Glutamatergic neuron (in vitro differentiated cells): ENCODE results near the gene ETF1. TPM values are rescaled to one million over a fixed set of nuclear protein-coding genes. Genes with fewer than 3 reads are reported as not detected.

Experiments used
- DNase-seq: peaks from one replicate; pipeline ENCODE4 v3.0.0; 2022
- H3K27ac Mint-ChIP-seq: one replicate; pipeline ENCODE4 v1.8.0; 2020; ENCODE audit warnings: mild to moderate bottlenecking, mixed read lengths, inconsistent platforms; ENCODE audit not compliant: unreplicated experiment
- H3K27me3 Mint-ChIP-seq: one replicate; pipeline ENCODE4 v1.8.0; 2020; ENCODE audit warnings: mild to moderate bottlenecking, moderate library complexity, mixed read lengths, inconsistent platforms; ENCODE audit not compliant: unreplicated experiment
- H3K36me3 Mint-ChIP-seq: one replicate; pipeline ENCODE4 v1.8.0; 2020; ENCODE audit warnings: mild to moderate bottlenecking, mixed read lengths, inconsistent platforms; ENCODE audit not compliant: unreplicated experiment
- H3K4me1 Mint-ChIP-seq: one replicate; pipeline ENCODE4 v1.8.0; 2020; ENCODE audit warnings: mild to moderate bottlenecking, low read depth, mixed read lengths, inconsistent platforms; ENCODE audit not compliant: unreplicated experiment
- H3K4me3 Mint-ChIP-seq: one replicate; pipeline ENCODE4 v1.8.0; 2020; ENCODE audit warnings: mild to moderate bottlenecking, mixed read lengths, inconsistent platforms; ENCODE audit not compliant: unreplicated experiment
- H3K9me3 Mint-ChIP-seq: one replicate; pipeline ENCODE4 v1.8.0; 2020; ENCODE audit warnings: mild to moderate bottlenecking, moderate library complexity, mixed read lengths, inconsistent platforms; ENCODE audit not compliant: unreplicated experiment
- total RNA-seq: library from RNA; stranded (reverse); fragmentation: NEBNext Ultra II Directional; extraction: Animal tissue kit (Norgen Biotek cat#: 25700); gene quantifications from one replicate; pipeline ENCODE4 v1.2.1, GENCODE V29; 2021; ENCODE audit not compliant: unreplicated experiment
- TF ChIP-seq, protein P1 (sequence below): fragments of 200-600 bp; sonication (generic); IDR thresholded peaks from one replicate; pipeline ENCODE4 v1.5.0; 2021; ENCODE audit not compliant: partially characterized antibody, unreplicated experiment

ETF1 gene
- total RNA-seq, 1 donor from 2014 or later = 70.4 TPM

DNA sequence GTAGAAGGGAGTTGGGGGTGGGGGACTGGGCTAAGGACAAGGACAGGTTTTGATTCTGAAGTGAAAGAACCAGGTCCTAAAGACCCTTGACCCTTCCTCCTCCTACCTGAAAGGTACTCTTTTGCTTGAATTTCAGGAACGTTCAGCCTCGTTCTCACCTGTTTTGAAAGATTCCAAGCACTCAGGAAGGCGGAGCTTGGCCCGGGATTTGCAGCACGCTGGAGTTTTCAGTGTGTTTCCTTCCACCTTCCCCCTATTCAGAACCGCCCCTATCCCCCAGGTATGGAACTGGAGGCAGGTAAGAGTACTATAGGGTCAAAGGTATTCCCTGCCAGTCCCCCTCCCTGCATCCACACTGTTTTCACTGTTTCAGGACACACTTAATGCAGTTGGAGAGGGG is 70.7 kb downstream of the ETF1 start:
- peaks cover 4% of the 10 kb centered on the region for H3K9me3 Mint-ChIP-seq
- H3K27ac Mint-ChIP-seq = no peak overlapping the region
- TF ChIP-seq, protein P1, sequence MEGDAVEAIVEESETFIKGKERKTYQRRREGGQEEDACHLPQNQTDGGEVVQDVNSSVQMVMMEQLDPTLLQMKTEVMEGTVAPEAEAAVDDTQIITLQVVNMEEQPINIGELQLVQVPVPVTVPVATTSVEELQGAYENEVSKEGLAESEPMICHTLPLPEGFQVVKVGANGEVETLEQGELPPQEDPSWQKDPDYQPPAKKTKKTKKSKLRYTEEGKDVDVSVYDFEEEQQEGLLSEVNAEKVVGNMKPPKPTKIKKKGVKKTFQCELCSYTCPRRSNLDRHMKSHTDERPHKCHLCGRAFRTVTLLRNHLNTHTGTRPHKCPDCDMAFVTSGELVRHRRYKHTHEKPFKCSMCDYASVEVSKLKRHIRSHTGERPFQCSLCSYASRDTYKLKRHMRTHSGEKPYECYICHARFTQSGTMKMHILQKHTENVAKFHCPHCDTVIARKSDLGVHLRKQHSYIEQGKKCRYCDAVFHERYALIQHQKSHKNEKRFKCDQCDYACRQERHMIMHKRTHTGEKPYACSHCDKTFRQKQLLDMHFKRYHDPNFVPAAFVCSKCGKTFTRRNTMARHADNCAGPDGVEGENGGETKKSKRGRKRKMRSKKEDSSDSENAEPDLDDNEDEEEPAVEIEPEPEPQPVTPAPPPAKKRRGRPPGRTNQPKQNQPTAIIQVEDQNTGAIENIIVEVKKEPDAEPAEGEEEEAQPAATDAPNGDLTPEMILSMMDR = no peak
- H3K36me3 Mint-ChIP-seq = peaks cover 11% of the 10 kb centered on the region
- DNase-seq = no peak
- peaks cover 7% of the 10 kb centered on the region for H3K27me3 Mint-ChIP-seq
- no peak overlapping the region for H3K4me3 Mint-ChIP-seq
- H3K4me1 Mint-ChIP-seq = no peaks in the 10 kb centered on the region

DNA sequence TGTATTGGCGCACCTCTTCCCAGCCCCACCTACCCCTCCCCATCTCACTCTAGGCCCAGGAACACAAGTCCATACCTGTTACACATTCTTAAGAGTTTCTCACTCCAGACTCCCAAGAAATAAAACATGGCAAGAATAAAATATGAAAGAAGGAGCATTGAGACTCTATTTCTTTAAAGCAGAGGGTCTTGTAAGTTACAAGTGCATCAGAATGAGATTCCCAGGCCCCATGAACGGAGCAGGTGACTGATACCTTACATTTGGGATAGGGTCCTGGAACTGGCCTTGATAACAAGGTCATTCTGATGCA is 72.0 kb downstream of the ETF1 start:
- TF ChIP-seq, protein P1 = no peak
- Mint-ChIP-seq H3K27ac (no peak overlapping the region), H3K4me1 (no peaks in the 10 kb centered on the region), H3K9me3 (peaks cover 5% of the 10 kb centered on the region), H3K4me3 (no peak overlapping the region), H3K27me3 (peaks cover 15% of the 10 kb centered on the region), H3K36me3 (peaks cover 11% of the 10 kb centered on the region)
- no peak for DNase-seq

DNA sequence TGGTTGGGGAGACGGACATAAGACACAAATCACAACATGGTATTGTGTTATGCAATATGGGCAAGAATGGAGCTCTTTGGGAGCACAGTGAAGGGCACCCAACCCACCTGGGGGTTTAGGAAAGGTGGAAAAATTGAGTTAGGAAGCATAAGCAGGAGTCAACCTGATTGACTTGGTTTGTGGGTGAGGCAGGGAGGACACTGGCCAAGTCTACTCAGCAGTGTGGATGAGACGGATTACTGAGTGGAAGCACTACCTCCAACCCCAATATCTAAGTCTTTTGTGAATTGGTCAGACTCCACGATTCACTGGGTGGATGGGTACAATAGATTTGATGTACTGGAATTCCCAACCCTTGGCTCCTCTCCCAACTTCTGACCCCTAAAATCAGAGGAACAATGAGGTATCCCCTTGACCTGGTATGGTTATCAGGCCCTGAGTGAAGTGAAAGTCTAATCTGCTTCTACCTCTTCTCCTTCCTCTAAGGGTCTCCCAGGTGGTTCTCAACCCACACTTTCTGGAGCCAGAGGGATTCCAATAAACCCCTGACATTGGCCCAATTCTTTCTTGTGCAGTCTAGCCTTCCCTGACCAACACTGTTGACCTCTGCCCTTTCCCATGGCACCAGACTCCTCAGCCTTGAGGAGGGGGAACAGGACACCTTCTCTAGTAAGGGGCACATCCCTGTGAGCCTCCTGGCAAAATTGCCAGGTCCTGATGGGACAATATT is 72.5 kb downstream of the ETF1 start:
- no peak for DNase-seq
- H3K27me3 Mint-ChIP-seq = peaks cover 15% of the 10 kb centered on the region
- no peaks in the 10 kb centered on the region for H3K4me1 Mint-ChIP-seq
- peaks cover 5% of the 10 kb centered on the region for H3K9me3 Mint-ChIP-seq
- H3K27ac Mint-ChIP-seq = no peak overlapping the region
- peaks cover 9% of the 10 kb centered on the region for H3K36me3 Mint-ChIP-seq
- no peak overlapping the region for H3K4me3 Mint-ChIP-seq
- TF ChIP-seq, protein P1 = no peak

DNA sequence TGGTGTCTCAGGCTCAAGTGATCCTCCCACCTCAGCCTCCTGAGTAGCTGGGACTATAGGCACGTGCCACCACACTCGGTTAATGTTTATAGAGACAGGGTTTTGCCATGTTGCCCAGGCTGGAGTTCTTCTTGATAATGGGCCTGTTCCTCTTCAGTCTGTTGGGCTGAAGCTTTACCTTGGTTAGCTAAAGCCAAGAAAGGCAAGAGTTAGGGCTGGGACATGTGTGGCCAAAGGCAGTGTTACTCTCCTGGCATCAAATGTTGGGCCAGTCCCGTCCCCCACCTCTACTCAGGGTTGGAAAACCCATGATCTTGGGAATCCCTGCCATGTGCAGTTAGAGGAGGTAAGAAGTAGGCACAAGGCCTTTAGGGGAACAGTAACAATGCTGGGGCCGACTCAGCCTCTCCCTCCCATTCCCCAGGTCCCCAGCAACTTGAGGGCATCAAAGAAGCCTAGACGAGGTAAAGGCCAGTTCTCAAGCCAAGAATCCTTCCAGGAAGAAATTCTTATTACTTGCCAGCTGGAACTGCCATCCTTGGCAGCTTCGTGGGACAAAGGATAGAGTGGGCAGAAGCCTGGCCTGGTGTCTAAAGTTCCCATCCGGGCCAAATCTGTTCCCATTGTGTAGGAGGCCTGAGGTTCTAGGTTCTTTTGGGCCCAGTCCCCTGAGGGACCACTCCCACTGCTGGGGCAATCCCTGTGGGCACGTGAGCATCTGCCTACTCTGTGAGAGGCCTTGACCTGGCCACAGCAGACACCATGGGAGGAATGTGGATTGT is 73.3 kb downstream of the ETF1 start:
- no peak for DNase-seq
- TF ChIP-seq, protein P1 = no peak
- Mint-ChIP-seq H3K4me1 (no peaks in the 10 kb centered on the region), H3K27me3 (peaks cover 13% of the 10 kb centered on the region), H3K36me3 (peaks cover 5% of the 10 kb centered on the region), H3K4me3 (no peak overlapping the region), H3K9me3 (peaks cover 5% of the 10 kb centered on the region), H3K27ac (no peak overlapping the region)

DNA sequence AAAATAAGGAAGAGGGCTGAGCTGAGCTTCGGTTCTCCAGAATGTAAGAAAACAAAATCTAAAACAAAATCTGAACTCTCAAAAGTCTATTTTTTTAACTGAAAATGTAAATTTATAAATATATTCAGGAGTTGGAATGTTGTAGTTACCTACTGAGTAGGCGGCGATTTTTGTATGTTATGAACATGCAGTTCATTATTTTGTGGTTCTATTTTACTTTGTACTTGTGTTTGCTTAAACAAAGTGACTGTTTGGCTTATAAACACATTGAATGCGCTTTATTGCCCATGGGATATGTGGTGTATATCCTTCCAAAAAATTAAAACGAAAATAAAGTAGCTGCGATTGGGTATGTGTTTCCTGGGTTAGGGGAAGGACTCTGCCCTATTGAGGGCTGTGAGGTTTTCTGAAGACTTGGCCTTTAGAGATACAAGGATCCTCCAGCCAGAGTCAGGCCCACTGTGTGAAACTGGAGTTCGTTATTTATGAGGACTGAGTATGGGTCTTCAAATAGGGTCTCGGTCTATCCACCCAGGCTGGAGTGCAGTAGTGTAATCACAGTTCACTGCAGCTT is 74.0 kb downstream of the ETF1 start:
- Mint-ChIP-seq H3K27me3 (peaks cover 15% of the 10 kb centered on the region), H3K36me3 (peaks cover 5% of the 10 kb centered on the region), H3K4me3 (no peak overlapping the region), H3K9me3 (peaks cover 5% of the 10 kb centered on the region), H3K27ac (no peak overlapping the region), H3K4me1 (no peaks in the 10 kb centered on the region)
- TF ChIP-seq, protein P1 = no peak
- DNase-seq = no peak
